Measurements from ENCODE around the gene LIMS3.
"Not testable (repeated sequence)": the region's sequence is repeated elsewhere in the genome, so short reads cannot be mapped to it uniquely, and the experiment has no call there.

- TF ChIP-seq EP300, CTCF, POLR2A (IDR thresholded peaks at IDR 0.05): not testable (repeated sequence)
Measured at GRCh38 chr2:109947262-109947958, 48.9 kb downstream of the LIMS3 start.
